OCI-LY3 (cell line): ENCODE measurements around the gene SUPT3H.
"Not testable (repeated sequence)": the region's sequence is repeated elsewhere in the genome, so short reads cannot be mapped to it uniquely, and the experiment has no call there.

Experiments
- H2AFZ ChIP-seq: fragments of 200-600, 300-600 bp; shearing (Covaris generic); 2 replicates; pipeline ENCODE4 v1.6.0; 2014; ENCODE audit warnings: antibody characterized with exemption, low read depth, low read length
- H3K27ac ChIP-seq: fragments of 200-600, 300-600 bp; sonication (generic); 2 replicates; pipeline ENCODE4 v1.5.1; 2014; ENCODE audit warnings: mild to moderate bottlenecking, low read length, moderate library complexity, mixed read lengths
- H3K27me3 ChIP-seq: fragments of 200-600, 300-600 bp; sonication (generic); 2 replicates; pipeline ENCODE4 v1.6.1; 2014; ENCODE audit warnings: low read depth, low read length, mixed read lengths
- H3K36me3 ChIP-seq: fragments of 200-600, 300-600 bp; sonication (generic); replicated peaks from 2 replicates; pipeline ENCODE3; 2014; ENCODE audit warnings: low read depth, low read length, mixed read lengths
- H3K4me1 ChIP-seq: fragments of 300-600, 200-600 bp; sonication (generic); 2 replicates; pipeline ENCODE4 v1.6.1; 2014; ENCODE audit warnings: low read length, mixed read lengths
- H3K4me2 ChIP-seq: fragments of 200-600, 300-600 bp; sonication (generic); 2 replicates; pipeline ENCODE4 v1.6.1; 2014; ENCODE audit warnings: low read length, mixed read lengths
- H3K4me3 ChIP-seq: fragments of 300-600, 200-600 bp; sonication (generic); 2 replicates; pipeline ENCODE4 v1.5.1; 2014; ENCODE audit warnings: antibody characterized with exemption, mild to moderate bottlenecking, low read length, moderate library complexity
- H3K79me2 ChIP-seq: fragments of 300-600, 200-600 bp; shearing (Covaris generic); 2 replicates; pipeline ENCODE4 v1.6.1; 2014; ENCODE audit warnings: mild to moderate bottlenecking, low read length, mixed read lengths
- H3K9ac ChIP-seq: fragments of 300-600, 200-600 bp; shearing (Covaris generic); 2 replicates; pipeline ENCODE4 v1.6.0; 2014; ENCODE audit warnings: mild to moderate bottlenecking, low read length, moderate library complexity
- H3K9me3 ChIP-seq: fragments of 200-600, 300-600 bp; shearing (Covaris generic); 2 replicates; pipeline ENCODE4 v1.6.1; 2014; ENCODE audit warnings: low read length, mixed read lengths; ENCODE audit not compliant: insufficient read depth
- H4K20me1 ChIP-seq: fragments of 200-600, 300-600 bp; sonication (generic); 2 replicates; pipeline ENCODE4 v1.6.1; 2016; ENCODE audit warnings: low read length, mixed read lengths; ENCODE audit not compliant: insufficient read depth
- EZH2phosphoT487 ChIP-seq: fragments of 200-600 bp; shearing (Covaris generic); IDR thresholded peaks from 2 replicates; pipeline ENCODE4 v1.6.1; 2018; ENCODE audit warnings: antibody characterized with exemption, mixed run types, low read depth
- TF ChIP-seq, protein P1 (sequence below): fragments of 200-600, 300-600 bp; sonication (generic); IDR thresholded peaks from 2 replicates; pipeline ENCODE4 v1.5.1; 2014; ENCODE audit warnings: antibody characterized with exemption, low read length, low read depth

SUPT3H gene

GRCh38 chr6:45301348-45302142 lies 76.2 kb downstream of the SUPT3H start:
- Histone ChIP-seq H3K4me2 (no peak overlapping the region), H3K9me3 (no peaks in the 10 kb centered on the region), H3K27me3 (no peaks in the 10 kb centered on the region), H2AFZ (no peak overlapping the region), H3K9ac (no peak overlapping the region), H3K4me1 (peaks cover 4% of the 10 kb centered on the region; the same call in 1 of the 2 replicates), H3K79me2 (no peaks in the 10 kb centered on the region), H3K27ac (no peak overlapping the region), H3K4me3 (no peak overlapping the region), H3K36me3 (no peaks in the 10 kb centered on the region), H4K20me1 (no peaks in the 10 kb centered on the region)
- TF ChIP-seq, protein P1, sequence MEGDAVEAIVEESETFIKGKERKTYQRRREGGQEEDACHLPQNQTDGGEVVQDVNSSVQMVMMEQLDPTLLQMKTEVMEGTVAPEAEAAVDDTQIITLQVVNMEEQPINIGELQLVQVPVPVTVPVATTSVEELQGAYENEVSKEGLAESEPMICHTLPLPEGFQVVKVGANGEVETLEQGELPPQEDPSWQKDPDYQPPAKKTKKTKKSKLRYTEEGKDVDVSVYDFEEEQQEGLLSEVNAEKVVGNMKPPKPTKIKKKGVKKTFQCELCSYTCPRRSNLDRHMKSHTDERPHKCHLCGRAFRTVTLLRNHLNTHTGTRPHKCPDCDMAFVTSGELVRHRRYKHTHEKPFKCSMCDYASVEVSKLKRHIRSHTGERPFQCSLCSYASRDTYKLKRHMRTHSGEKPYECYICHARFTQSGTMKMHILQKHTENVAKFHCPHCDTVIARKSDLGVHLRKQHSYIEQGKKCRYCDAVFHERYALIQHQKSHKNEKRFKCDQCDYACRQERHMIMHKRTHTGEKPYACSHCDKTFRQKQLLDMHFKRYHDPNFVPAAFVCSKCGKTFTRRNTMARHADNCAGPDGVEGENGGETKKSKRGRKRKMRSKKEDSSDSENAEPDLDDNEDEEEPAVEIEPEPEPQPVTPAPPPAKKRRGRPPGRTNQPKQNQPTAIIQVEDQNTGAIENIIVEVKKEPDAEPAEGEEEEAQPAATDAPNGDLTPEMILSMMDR, result no peak
- no peak for TF ChIP-seq EZH2phosphoT487

GRCh38 chr6:45300736-45301135 lies 77.0 kb downstream of the SUPT3H start:
- H3K79me2 ChIP-seq, result no peaks in the 10 kb centered on the region
- no peak overlapping the region for H3K9ac ChIP-seq
- no peak overlapping the region for H3K4me3 ChIP-seq
- no peaks in the 10 kb centered on the region for H3K9me3 ChIP-seq
- no peaks in the 10 kb centered on the region for H3K27me3 ChIP-seq
- H3K36me3 ChIP-seq, result no peaks in the 10 kb centered on the region
- H3K27ac ChIP-seq, result no peak overlapping the region
- no peak overlapping the region for H3K4me2 ChIP-seq
- TF ChIP-seq, protein P1, result no peak
- TF ChIP-seq EZH2phosphoT487, result no peak
- H4K20me1 ChIP-seq, result no peaks in the 10 kb centered on the region
- H3K4me1 ChIP-seq, result peaks cover 4% of the 10 kb centered on the region; the same call in 1 of the 2 replicates
- no peak overlapping the region for H2AFZ ChIP-seq

- Histone ChIP-seq H3K36me3 (no peaks in the 10 kb centered on the region), H3K27ac (no peak overlapping the region), H3K4me3 (no peak overlapping the region), H3K4me2 (no peak overlapping the region), H3K79me2 (no peaks in the 10 kb centered on the region), H3K9ac (no peak overlapping the region), H3K9me3 (no peaks in the 10 kb centered on the region), H3K4me1 (no peaks in the 10 kb centered on the region), H2AFZ (no peak overlapping the region), H3K27me3 (no peaks in the 10 kb centered on the region), H4K20me1 (no peaks in the 10 kb centered on the region)
- TF ChIP-seq, protein P1, result no peak
- TF ChIP-seq EZH2phosphoT487, result no peak
These were observed 78.6 kb downstream of the SUPT3H start for GRCh38 chr6:45299096-45299581.

- no peaks in the 10 kb centered on the region for H4K20me1 ChIP-seq
- no peaks in the 10 kb centered on the region for H3K27me3 ChIP-seq
- no peak overlapping the region for H3K9ac ChIP-seq
- no peak overlapping the region for H3K4me2 ChIP-seq
- no peak for TF ChIP-seq EZH2phosphoT487
- TF ChIP-seq, protein P1, result no peak
- no peak overlapping the region for H2AFZ ChIP-seq
- no peaks in the 10 kb centered on the region for H3K9me3 ChIP-seq
- no peak overlapping the region for H3K4me3 ChIP-seq
- no peaks in the 10 kb centered on the region for H3K4me1 ChIP-seq
- H3K36me3 ChIP-seq, result no peaks in the 10 kb centered on the region
- no peak overlapping the region for H3K27ac ChIP-seq
- H3K79me2 ChIP-seq, result no peaks in the 10 kb centered on the region
These were observed 80.4 kb downstream of the SUPT3H start for GRCh38 chr6:45297320-45297719.

DNA sequence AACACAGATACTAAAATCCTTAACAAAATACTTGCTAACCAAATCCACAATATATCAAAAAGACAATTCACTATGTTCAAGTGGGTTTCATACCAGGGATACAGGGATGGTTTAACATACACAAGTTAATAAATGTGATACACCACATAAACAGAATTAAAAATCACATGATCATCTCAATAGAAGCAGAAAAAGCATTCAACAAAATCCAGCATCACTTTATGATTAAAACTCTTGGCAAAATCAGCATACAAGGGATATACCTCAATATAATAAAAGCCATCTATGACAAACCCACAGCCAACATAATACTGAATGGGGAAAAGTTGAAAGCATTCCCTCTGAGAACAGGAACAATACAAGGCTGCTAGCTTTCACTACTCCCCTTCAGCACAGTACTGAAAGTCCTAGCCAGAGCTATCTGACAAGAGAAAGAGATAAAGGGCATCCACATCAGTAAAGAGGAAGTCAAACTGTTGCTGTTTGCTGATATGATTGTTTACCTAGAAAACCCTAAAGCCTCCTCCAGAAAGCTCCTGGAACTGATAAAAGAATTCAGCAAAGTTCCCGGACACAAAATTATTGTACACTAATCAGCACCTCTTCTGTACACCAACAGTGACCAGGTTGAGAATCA lies 83.6 kb downstream of the SUPT3H start:
- not testable (repeated sequence) for H3K4me1 ChIP-seq, H3K36me3 ChIP-seq, H3K27me3 ChIP-seq, H4K20me1 ChIP-seq, H3K4me2 ChIP-seq, H3K4me3 ChIP-seq, H2AFZ ChIP-seq, H3K27ac ChIP-seq, H3K9me3 ChIP-seq, H3K79me2 ChIP-seq, H3K9ac ChIP-seq
